Cardiac fibroblast (primary cell): ENCODE measurements around the gene IQGAP2.

Experiments used
- DNase-seq, 2 donors: peaks; one replicate each; pipeline versions ENCODE4 v3.0.0 to v3.0.0-alpha.2; 2010; ENCODE audit warnings: low read depth in 2 of 2
- H3K4me3 ChIP-seq, 2 donors: replicated peaks in 1 of 2; 1 replicate in 1 of 2; 2 replicates in 1 of 2; pipeline ENCODE4 v1.5.1; 2011; ENCODE audit warnings: low read depth in 2 of 2, low read length in 2 of 2, mild to moderate bottlenecking in 2 of 2, moderate library complexity in 1 of 2
- TF ChIP-seq, protein P1 (sequence below): IDR thresholded peaks from one replicate; pipeline ENCODE4 v1.5.1; 2011; ENCODE audit warnings: low read depth, mild to moderate bottlenecking, low read length, inconsistent platforms

The IQGAP2 gene

DNA sequence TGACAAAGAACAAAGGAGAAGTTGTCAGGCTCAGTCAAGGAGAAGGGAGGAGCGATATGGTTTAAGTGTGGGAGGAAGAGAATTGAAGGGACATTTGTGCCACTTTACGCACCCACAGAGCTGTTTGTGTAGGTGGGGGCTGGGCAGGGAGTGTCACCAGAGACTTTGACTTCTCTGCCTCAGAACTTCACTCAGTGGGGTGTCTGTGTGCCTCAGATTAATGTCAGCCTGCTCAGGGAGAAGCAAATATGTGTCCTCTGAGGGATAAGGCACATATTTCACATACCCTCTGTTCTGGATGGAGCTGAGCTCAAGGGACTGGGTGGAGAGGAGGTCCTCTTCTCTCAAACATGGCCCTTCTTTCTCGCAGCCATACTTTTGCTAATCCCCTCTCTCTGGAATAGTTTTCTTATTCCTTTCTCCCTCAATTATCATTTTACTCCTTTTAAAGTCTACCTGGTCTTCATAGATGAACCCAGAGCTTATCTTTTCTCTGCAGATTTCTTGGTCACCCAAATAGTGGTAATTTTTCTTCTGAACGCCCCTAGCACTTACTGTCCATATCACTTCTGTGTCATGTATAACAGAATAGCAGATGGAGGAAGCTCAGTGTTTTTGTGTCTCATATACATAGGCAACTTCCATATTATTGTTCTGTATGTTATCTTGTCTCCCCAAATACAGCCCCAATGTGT is 77.0 kb downstream of the IQGAP2 start:
- DNase-seq: no peak
- TF ChIP-seq, protein P1, sequence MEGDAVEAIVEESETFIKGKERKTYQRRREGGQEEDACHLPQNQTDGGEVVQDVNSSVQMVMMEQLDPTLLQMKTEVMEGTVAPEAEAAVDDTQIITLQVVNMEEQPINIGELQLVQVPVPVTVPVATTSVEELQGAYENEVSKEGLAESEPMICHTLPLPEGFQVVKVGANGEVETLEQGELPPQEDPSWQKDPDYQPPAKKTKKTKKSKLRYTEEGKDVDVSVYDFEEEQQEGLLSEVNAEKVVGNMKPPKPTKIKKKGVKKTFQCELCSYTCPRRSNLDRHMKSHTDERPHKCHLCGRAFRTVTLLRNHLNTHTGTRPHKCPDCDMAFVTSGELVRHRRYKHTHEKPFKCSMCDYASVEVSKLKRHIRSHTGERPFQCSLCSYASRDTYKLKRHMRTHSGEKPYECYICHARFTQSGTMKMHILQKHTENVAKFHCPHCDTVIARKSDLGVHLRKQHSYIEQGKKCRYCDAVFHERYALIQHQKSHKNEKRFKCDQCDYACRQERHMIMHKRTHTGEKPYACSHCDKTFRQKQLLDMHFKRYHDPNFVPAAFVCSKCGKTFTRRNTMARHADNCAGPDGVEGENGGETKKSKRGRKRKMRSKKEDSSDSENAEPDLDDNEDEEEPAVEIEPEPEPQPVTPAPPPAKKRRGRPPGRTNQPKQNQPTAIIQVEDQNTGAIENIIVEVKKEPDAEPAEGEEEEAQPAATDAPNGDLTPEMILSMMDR: no peak
- no peak overlapping the region for H3K4me3 ChIP-seq

DNA sequence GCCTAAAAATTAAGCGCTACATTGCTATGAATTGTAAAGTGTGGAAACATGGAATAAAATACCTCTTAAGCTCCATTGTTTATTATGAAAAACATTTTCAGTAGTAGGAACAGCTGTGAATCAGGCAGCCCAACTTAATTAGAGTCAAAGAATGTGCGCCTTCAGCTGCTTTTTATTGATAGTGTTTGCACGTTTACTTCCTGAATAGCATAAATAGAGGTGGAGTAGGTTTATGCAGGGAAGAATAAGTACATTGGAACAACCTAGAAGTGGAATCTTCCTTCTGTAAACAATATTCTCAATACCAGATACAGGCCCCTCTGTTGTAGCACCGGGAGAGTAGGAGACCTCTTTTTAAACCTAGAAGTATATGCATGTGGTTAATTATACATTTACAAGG is 79.9 kb downstream of the IQGAP2 start:
- TF ChIP-seq, protein P1: no peak
- DNase-seq: no peak
- H3K4me3 ChIP-seq: no peak overlapping the region

DNA sequence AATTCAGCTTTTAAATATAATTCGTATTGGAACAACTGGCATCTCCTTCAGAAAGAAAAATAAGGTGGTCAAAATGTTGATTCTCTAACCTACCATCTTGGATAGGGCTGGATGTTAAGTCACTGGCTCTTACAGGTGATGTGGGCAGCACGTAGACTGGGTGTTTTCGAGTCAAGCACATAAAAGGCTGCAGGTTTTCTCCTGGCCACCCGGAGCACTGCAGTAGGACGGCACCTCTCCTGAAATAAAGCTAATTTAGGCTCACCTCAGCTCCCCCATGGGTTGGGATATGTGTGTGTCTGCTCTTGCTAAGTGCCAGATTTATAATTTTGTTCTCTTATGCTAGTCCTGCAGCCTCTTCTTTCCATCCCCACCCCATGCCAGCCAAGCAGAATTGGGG is 80.3 kb downstream of the IQGAP2 start:
- no peak for DNase-seq
- H3K4me3 ChIP-seq: no peak overlapping the region
- TF ChIP-seq, protein P1: no peak

DNA sequence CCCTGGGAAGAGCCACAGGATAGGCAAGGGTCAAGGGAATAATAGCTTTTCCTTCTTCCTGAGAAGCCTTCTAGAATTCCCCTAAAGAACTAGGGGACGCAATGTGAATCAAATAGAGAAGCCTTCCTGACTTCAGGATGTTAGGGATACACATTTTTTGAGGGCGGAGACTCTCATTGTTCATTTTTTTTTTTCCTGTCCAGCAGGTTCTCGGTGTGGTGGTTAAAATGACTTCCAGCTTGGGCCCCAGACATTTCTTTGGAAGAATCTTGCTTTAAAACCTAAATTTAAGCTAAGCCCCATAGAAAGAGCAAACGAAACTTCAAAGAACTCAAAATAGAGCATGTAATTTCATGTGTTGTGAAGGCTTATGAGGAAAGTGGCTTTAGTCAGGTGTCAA is 80.8 kb downstream of the IQGAP2 start:
- DNase-seq: no peak
- no peak overlapping the region for H3K4me3 ChIP-seq
- TF ChIP-seq, protein P1: no peak

DNA sequence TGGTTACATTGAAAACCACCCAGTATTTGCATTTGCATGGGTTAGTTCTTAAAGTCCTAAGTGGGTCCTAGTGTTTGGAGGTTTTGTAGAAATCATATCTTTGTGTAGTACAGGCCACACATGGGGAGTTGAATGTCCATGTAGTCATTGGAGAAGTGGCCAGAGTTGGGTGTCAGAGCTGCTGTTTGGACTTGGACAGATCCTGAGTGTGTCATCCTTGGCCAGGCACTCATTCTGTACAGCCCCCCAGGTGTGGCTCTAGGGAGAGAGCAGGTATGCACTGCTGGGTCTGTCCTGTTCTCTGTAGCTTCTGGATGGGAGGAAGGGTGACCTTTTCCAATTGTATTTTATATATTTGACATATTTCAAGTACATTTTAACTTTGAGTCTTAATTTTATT is 82.4 kb downstream of the IQGAP2 start:
- TF ChIP-seq, protein P1: no peak
- no peak overlapping the region for H3K4me3 ChIP-seq
- DNase-seq: no peak

DNA sequence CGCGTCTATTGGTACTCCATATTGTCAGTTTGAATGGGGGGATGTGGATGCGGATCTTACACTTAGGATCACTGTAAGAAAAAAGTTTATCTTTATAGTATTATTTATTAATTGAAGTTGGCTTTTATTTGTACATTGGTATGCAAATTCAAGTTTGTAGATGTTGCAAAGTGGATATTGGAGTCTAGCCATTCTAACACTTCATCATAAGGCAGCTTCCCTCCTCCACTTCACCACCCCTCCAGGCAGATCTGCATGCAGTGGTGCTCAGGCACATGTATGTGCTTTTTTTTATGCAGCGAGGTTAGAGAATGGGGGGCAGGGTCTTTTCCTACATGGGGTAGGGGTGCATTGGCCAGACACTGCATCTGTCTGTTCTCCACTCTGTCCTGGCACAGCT is 84.3 kb downstream of the IQGAP2 start:
- H3K4me3 ChIP-seq: no peak overlapping the region
- DNase-seq: no peak
- TF ChIP-seq, protein P1: no peak

DNA sequence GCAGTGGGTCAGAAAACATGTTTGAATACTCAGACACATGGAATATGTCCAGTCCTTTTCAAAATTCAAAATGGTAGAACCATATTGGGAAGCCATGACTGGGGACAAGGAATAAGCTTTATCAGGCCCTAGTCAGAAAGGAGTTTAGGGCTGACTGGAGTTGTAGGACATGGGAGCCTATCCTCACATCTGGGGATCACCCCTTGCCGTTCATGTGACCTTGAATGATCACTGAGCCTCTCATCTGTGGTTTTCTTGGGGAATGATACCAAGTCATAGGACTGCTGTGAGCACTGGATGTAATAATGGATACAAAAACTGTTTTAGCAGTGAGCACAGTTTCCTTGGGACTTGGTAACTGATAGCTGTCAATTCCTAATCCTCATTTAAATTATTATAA is 84.7 kb downstream of the IQGAP2 start:
- TF ChIP-seq, protein P1: no peak
- no peak overlapping the region for H3K4me3 ChIP-seq
- no peak for DNase-seq
